H1 (cell line): Measurements from ENCODE around the gene NUTM2A.
"Not testable (repeated sequence)": the region's sequence is repeated elsewhere in the genome, so short reads cannot be mapped to it uniquely, and the experiment has no call there.

Source experiments
- EZH2 ChIP-seq: fragments of 200-600 bp; sonication (generic); IDR thresholded peaks from 2 replicates; pipeline ENCODE4 v1.7.1; 2012; ENCODE audit warnings: low read depth, mild to moderate bottlenecking, moderate library complexity, low read length, inconsistent platforms; ENCODE audit not compliant: severe bottlenecking
- FOSL1 ChIP-seq: IDR thresholded peaks from 2 replicates; pipeline ENCODE4 v1.6.1; 2011; ENCODE audit warnings: mild to moderate bottlenecking, low read depth, low read length, moderate library complexity; ENCODE audit not compliant: insufficient read depth
- KDM1A ChIP-seq: fragments of 200-600, 300-600 bp; sonication (generic); IDR thresholded peaks from 2 replicates; pipeline ENCODE4 v1.7.1; 2016; ENCODE audit warnings: mild to moderate bottlenecking, low read length, borderline replicate concordance
- NRF1 ChIP-seq: IDR thresholded peaks from 2 replicates; pipeline ENCODE4 v1.6.1; 2011; ENCODE audit warnings: mild to moderate bottlenecking, low read depth, low read length, improper control_type of control experiment
- POLR2A ChIP-seq, 2 experiments: IDR thresholded peaks; 1 replicate in 1 of 2; 2 replicates in 1 of 2; pipeline ENCODE4 v1.6.1; 2011; ENCODE audit warnings: low read depth in 2 of 2, low read length in 2 of 2, mild to moderate bottlenecking in 2 of 2; ENCODE audit errors: control extremely low read depth in 1 of 2
- RAD21 ChIP-seq, 2 experiments: IDR thresholded peaks in 1 of 2; conservative IDR thresholded peaks in 1 of 2; 2 replicates each; pipeline ENCODE4 v1.6.1; 2011; ENCODE audit warnings: low read depth in 2 of 2, low read length in 2 of 2, improper control_type of control experiment in 1 of 2, inconsistent platforms in 1 of 2, mild to moderate bottlenecking in 1 of 2, moderate library complexity in 1 of 2
- SIN3A ChIP-seq, 2 experiments: IDR thresholded peaks in 1 of 2; conservative IDR thresholded peaks in 1 of 2; 2 replicates each; pipeline ENCODE4 v1.6.1; 2011 to 2012; ENCODE audit warnings: low read length in 2 of 2, improper control_type of control experiment in 1 of 2, low read depth in 1 of 2, mild to moderate bottlenecking in 1 of 2
- TCF12 ChIP-seq: IDR thresholded peaks from 2 replicates; pipeline ENCODE4 v1.6.1; 2011; ENCODE audit warnings: low read depth, mild to moderate bottlenecking, low read length
- TF ChIP-seq, protein P1 (sequence below): IDR thresholded peaks from 2 replicates; pipeline ENCODE4 v1.6.1; 2011; ENCODE audit warnings: low read length, improper control_type of control experiment

GRCh38 chr10:87248818-87249353 lies 23.6 kb downstream of the NUTM2A start:
- TF ChIP-seq RAD21 (IDR thresholded peaks at IDR 0.05 in 1 of 2, conservative IDR thresholded peaks at IDR 0.05 in 1 of 2; ENCODE audit: low read depth in 2 of 2, low read length in 2 of 2); EZH2; NRF1; SIN3A (conservative IDR thresholded peaks at IDR 0.05 in 1 of 2, IDR thresholded peaks at IDR 0.05 in 1 of 2; ENCODE audit: low read depth in 1 of 2, low read length in 2 of 2); POLR2A (IDR thresholded peaks at IDR 0.05; ENCODE audit: control extremely low read depth in 1 of 2, low read depth in 2 of 2, low read length in 2 of 2); TCF12; FOSL1; KDM1A: not testable (repeated sequence)
- TF ChIP-seq, protein P1, sequence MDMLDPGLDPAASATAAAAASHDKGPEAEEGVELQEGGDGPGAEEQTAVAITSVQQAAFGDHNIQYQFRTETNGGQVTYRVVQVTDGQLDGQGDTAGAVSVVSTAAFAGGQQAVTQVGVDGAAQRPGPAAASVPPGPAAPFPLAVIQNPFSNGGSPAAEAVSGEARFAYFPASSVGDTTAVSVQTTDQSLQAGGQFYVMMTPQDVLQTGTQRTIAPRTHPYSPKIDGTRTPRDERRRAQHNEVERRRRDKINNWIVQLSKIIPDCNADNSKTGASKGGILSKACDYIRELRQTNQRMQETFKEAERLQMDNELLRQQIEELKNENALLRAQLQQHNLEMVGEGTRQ: not testable (repeated sequence)
